A549 (cell line): ENCODE measurements around the gene PCDH9. TPM values are rescaled to one million over a fixed set of nuclear protein-coding genes. Genes with fewer than 3 reads are reported as not detected.
A peak's percentile ranks its signal among the peaks of the same experiment; 100 is the strongest.

Experiments used
- ATAC-seq, 2 experiments: fragments of 200-7000 bp in 1 of 2; fragments of >200 bp in 1 of 2; cut with Nextera tagmentation in 1 of 2; cut with Tn5 transposase in 1 of 2; 3 replicates each; pipeline versions ENCODE4 v1.8.0 to v1.9.1; 2018 to 2020; ENCODE audit warnings: mild to moderate bottlenecking in 1 of 2, moderate library complexity in 1 of 2
- CTCF ChIA-PET: fragments of 300-600 bp; sonication (Branson Sonifier 250); formaldehyde crosslinking; extraction: SDS; loops from one replicate; lab custom pipeline; 2021; ENCODE audit warnings: antibody characterized with exemption, inconsistent platforms; lab: Yijun Ruan, JAX
- POLR2A ChIA-PET: fragments of 350-600 bp; formaldehyde crosslinking; extraction: SDS; loops from one replicate; lab custom pipeline; 2021; ENCODE audit warnings: antibody characterized with exemption, inconsistent platforms; lab: Yijun Ruan, JAX
- DNase-seq, 2 experiments: peaks; one replicate each; pipeline versions ENCODE4 v3.0.0 to v3.0.0-alpha.2; 2011 to 2016; ENCODE audit warnings: low read depth in 1 of 2, low spot score in 1 of 2
- FAIRE-seq: peaks from 2 replicates; lab custom pipeline; 2011; peaks lifted over from hg19 to GRCh38; lab: Jason Lieb, UNC
- H3K27ac ChIP-seq, 2 experiments: fragments of >200 bp; sonication (Bioruptor Twin); formaldehyde crosslinking; 3 replicates each; pipeline ENCODE4 v1.5.1; 2016 to 2017
- H3K4me1 ChIP-seq: fragments of >200 bp; sonication (Bioruptor Twin); formaldehyde crosslinking; 3 replicates; pipeline ENCODE4 v1.6.1; 2016
- H3K4me2 ChIP-seq: fragments of >200 bp; sonication (Bioruptor Twin); formaldehyde crosslinking; 3 replicates; pipeline ENCODE4 v1.6.1; 2016
- H3K4me3 ChIP-seq: fragments of >200 bp; sonication (Bioruptor Twin); formaldehyde crosslinking; 3 replicates; pipeline ENCODE4 v1.5.1; 2016
- H3K9me3 ChIP-seq: fragments of >200 bp; sonication (Bioruptor Twin); formaldehyde crosslinking; 3 replicates; pipeline ENCODE4 v1.6.1; 2016
- BCL3 ChIP-seq: fragments of >200 bp; sonication (Bioruptor Twin); formaldehyde crosslinking; IDR thresholded peaks from 3 replicates; pipeline ENCODE4 v1.6.1; 2016
- CEBPB ChIP-seq, 2 experiments: fragments of >200 bp in 1 of 2; sonication (Bioruptor Twin) in 1 of 2; formaldehyde crosslinking in 1 of 2; IDR thresholded peaks; 2 replicates each; pipeline ENCODE4 v1.6.1; 2012 to 2016
- EHMT2 ChIP-seq: fragments of 200-600 bp; sonication (generic); IDR thresholded peaks from 2 replicates; pipeline ENCODE4 v1.6.1; 2016; ENCODE audit warnings: antibody characterized with exemption, low read depth, mild to moderate bottlenecking, moderate library complexity
- HOXB5 ChIP-seq: fragments of 250-450 bp; sonication (Bioruptor Pico); IDR thresholded peaks from 2 replicates; pipeline ENCODE4 v1.5.0; 2020; ENCODE audit warnings: mild to moderate bottlenecking, moderate library complexity
- KDM5A ChIP-seq: fragments of 200-600 bp; sonication (generic); IDR thresholded peaks from 2 replicates; pipeline ENCODE4 v1.6.1; 2016; ENCODE audit warnings: antibody characterized with exemption, mild to moderate bottlenecking
- MAFK ChIP-seq: fragments of 450-650 bp; IDR thresholded peaks from 2 replicates; pipeline ENCODE4 v1.6.1; 2014; ENCODE audit not compliant: partially characterized antibody
- POLR2AphosphoS2 ChIP-seq: conservative IDR thresholded peaks from 2 replicates; pipeline ENCODE4 v1.6.1; 2012; ENCODE audit warnings: low read length, improper control_type of control experiment, inconsistent platforms
- REST ChIP-seq: fragments of 200-600 bp; sonication (generic); IDR thresholded peaks from 2 replicates; pipeline ENCODE4 v1.6.1; 2016; ENCODE audit warnings: antibody characterized with exemption, mild to moderate bottlenecking, moderate library complexity
- TP53 ChIP-seq: fragments of 250-450 bp; sonication (Bioruptor Pico); IDR thresholded peaks from 2 replicates; pipeline ENCODE4 v1.5.0; 2021; ENCODE audit warnings: mild to moderate bottlenecking, moderate library complexity
- WGBS: methylation state at CpG from one replicate; pipeline ENCODE4 v1.1.6; 2017; ENCODE audit errors: missing lambda C conversion rate; 5-methylcytosine and 5-hydroxymethylcytosine counted together
- polyA plus RNA-seq, 4 experiments: library from polyadenylated mRNA; depleted of rRNA in 3 of 4; stranded (reverse); fragments of >200 nt; fragmentation: RNase III in 1 of 4; extraction: RNeasy Plus Mini Kit Qiagen cat#74134 plus additional on column Dnase treatment in 1 of 4; gene quantifications; 2 replicates in 3 of 4; 3 replicates in 1 of 4; pipeline ENCODE4 v1.2.3, GENCODE V29; 2011 to 2017

Gene PCDH9
- polyA plus RNA-seq, 2 of the 4 experiments (the other 2 are of a cell fraction) = 16.0 to 29.5 TPM

- TF ChIP-seq CEBPB (IDR thresholded peaks at IDR 0.05) (no peak), TP53 (CRISPR knock-in tag) (no peak), EHMT2 (no peak), REST (no peak)
These were observed 228.8 kb downstream of the PCDH9 start (continued) for GRCh38 chr13:67001363-67001762.

- ChIA-PET POLR2A (no interaction called here), CTCF (no interaction called here)
- no peak for FAIRE-seq
- no peak for DNase-seq
- Histone ChIP-seq H3K27ac (peak overlapping the region; percentile 62 to 80; a peak in 5 of 6 replicates), H3K4me3 (no peak overlapping the region), H3K4me2 (peak overlapping the region; percentile 82)
- no peak for ATAC-seq
- WGBS = 7% methylated on average over 1 of the region's 1 CpG
- TF ChIP-seq CEBPB (IDR thresholded peaks at IDR 0.05) (0 out of 4 replicates have a peak, but pooled peaks of 1 of the 2 experiments have one; percentile 25), BCL3 (no peak)
- TF ChIP-seq, all 56 proteins: peak for 1
- Histone ChIP-seq H3K4me1 (peaks cover 47% of the 10 kb centered on the region), H3K9me3 (no peaks in the 10 kb centered on the region)
These were observed 233.6 kb downstream of the PCDH9 start for GRCh38 chr13:66996503-66996902.

GRCh38 chr13:66995203-66995611, 234.9 kb downstream of the PCDH9 start:
- POLR2A ChIA-PET = no interaction called here
- H3K27ac ChIP-seq = peak overlapping the region; percentile 80 to 88
- TF ChIP-seq MAFK (peak; percentile 74), KDM5A (no peak)
- H3K4me3 ChIP-seq = peak overlapping the region; percentile 40; the same call in 2 of the 3 replicates
- no peak for FAIRE-seq
- CTCF ChIA-PET = interaction anchor here (1.4 to 2.0 kb wide), 3 partner anchors 10 to 1339 kb away, joined by 3 to 6 read pairs (median 4); no protein-coding TSS in a partner anchor
- no peak for DNase-seq
- H3K9me3 ChIP-seq = no peaks in the 10 kb centered on the region
- peak in 1 of 2 experiments; percentile 9; a peak in 3 of 6 replicates for ATAC-seq
- H3K4me2 ChIP-seq = peak overlapping the region; percentile 82
- peaks cover 46% of the 10 kb centered on the region for H3K4me1 ChIP-seq
- 18% methylated on average over 5 of the region's 5 CpGs for WGBS

GRCh38 chr13:66994517-66995202, 235.5 kb downstream of the PCDH9 start:
- FAIRE-seq (no peak), ATAC-seq (peak; percentile 44 to 69), DNase-seq (peak in 1 of 2 experiments; percentile 17)
- Histone ChIP-seq H3K4me1 (peaks cover 46% of the 10 kb centered on the region), H3K4me2 (peak overlapping the region; percentile 82), H3K9me3 (no peaks in the 10 kb centered on the region), H3K27ac (peak overlapping the region; percentile 80 to 88), H3K4me3 (peak overlapping the region; percentile 40)
- ChIA-PET CTCF (interaction anchor here (0.5 to 2.0 kb wide), 19 partner anchors 9 to 1338 kb away, joined by 3 to 8 read pairs (median 4); no protein-coding TSS in a partner anchor), POLR2A (interaction anchor here (1.1 to 1.5 kb wide), 3 partner anchors 61 to 337 kb away, joined by 4 to 7 read pairs (median 5); no protein-coding TSS in a partner anchor)
- 3% methylated on average over 9 of the region's 9 CpGs for WGBS
- 0 out of 4 replicates have a peak, but pooled peaks of 1 of the 2 experiments have one; percentile 7 for TF ChIP-seq CEBPB (IDR thresholded peaks at IDR 0.05)
- no peak for TF ChIP-seq POLR2AphosphoS2
- TF ChIP-seq HOXB5 (CRISPR knock-in tag) = peak; percentile 81
- TF ChIP-seq, all 56 proteins: peak for 2
